ENCODE data around the gene FJX1.

The FJX1 gene

GRCh38 chr11:35609656-35610055 is 8.6 kb upstream of the FJX1 start:
- no peaks in the 10 kb centered on the region for H3K4me1 ChIP-seq (ENCODE audit: insufficient read depth, poor library complexity, severe bottlenecking)
- no peak for TF ChIP-seq CTCF (IDR thresholded peaks at IDR 0.05; ENCODE audit: poor library complexity, severe bottlenecking)
- ATAC-seq (ENCODE audit: low read depth): no peak
- no peaks in the 10 kb centered on the region for H3K36me3 ChIP-seq (ENCODE audit: low read depth)
- H3K4me3 ChIP-seq (ENCODE audit: severe bottlenecking): no peak overlapping the region
- DNase-seq (ENCODE audit: low spot score): no peak
- no peaks in the 10 kb centered on the region for H3K9me3 ChIP-seq (ENCODE audit: severe bottlenecking)
- no peak overlapping the region for H3K27ac ChIP-seq (ENCODE audit: poor library complexity, severe bottlenecking)
- no peaks in the 10 kb centered on the region for H3K27me3 ChIP-seq (ENCODE audit: insufficient read depth, poor library complexity, severe bottlenecking)

GRCh38 chr11:35610631-35611030 is 7.6 kb upstream of the FJX1 start:
- no peak overlapping the region for H3K27ac ChIP-seq (ENCODE audit: poor library complexity, severe bottlenecking)
- H3K4me3 ChIP-seq (ENCODE audit: severe bottlenecking): no peak overlapping the region
- H3K9me3 ChIP-seq (ENCODE audit: severe bottlenecking): no peaks in the 10 kb centered on the region
- no peaks in the 10 kb centered on the region for H3K4me1 ChIP-seq (ENCODE audit: insufficient read depth, poor library complexity, severe bottlenecking)
- no peak for DNase-seq (ENCODE audit: low spot score)
- no peaks in the 10 kb centered on the region for H3K27me3 ChIP-seq (ENCODE audit: insufficient read depth, poor library complexity, severe bottlenecking)
- no peak for ATAC-seq (ENCODE audit: low read depth)
- TF ChIP-seq CTCF (IDR thresholded peaks at IDR 0.05; ENCODE audit: poor library complexity, severe bottlenecking): no peak
- no peaks in the 10 kb centered on the region for H3K36me3 ChIP-seq (ENCODE audit: low read depth)

- DNase-seq (ENCODE audit: low spot score): no peak
- H3K9me3 ChIP-seq (ENCODE audit: severe bottlenecking): no peaks in the 10 kb centered on the region
- TF ChIP-seq CTCF (IDR thresholded peaks at IDR 0.05; ENCODE audit: poor library complexity, severe bottlenecking): no peak
- no peaks in the 10 kb centered on the region for H3K27me3 ChIP-seq (ENCODE audit: insufficient read depth, poor library complexity, severe bottlenecking)
- H3K4me3 ChIP-seq (ENCODE audit: severe bottlenecking): no peak overlapping the region
- H3K4me1 ChIP-seq (ENCODE audit: insufficient read depth, poor library complexity, severe bottlenecking): peaks cover 10% of the 10 kb centered on the region
- H3K27ac ChIP-seq (ENCODE audit: poor library complexity, severe bottlenecking): no peak overlapping the region
- no peak for ATAC-seq (ENCODE audit: low read depth)
- H3K36me3 ChIP-seq (ENCODE audit: low read depth): no peaks in the 10 kb centered on the region
Measured at GRCh38 chr11:35611741-35612140, 6.5 kb upstream of the FJX1 start.

- H3K4me3 ChIP-seq (ENCODE audit: severe bottlenecking): no peak overlapping the region
- ATAC-seq (ENCODE audit: low read depth): no peak
- H3K27ac ChIP-seq (ENCODE audit: poor library complexity, severe bottlenecking): no peak overlapping the region
- no peaks in the 10 kb centered on the region for H3K36me3 ChIP-seq (ENCODE audit: low read depth)
- TF ChIP-seq CTCF (IDR thresholded peaks at IDR 0.05; ENCODE audit: poor library complexity, severe bottlenecking): no peak
- DNase-seq (ENCODE audit: low spot score): no peak
- H3K9me3 ChIP-seq (ENCODE audit: severe bottlenecking): no peaks in the 10 kb centered on the region
- no peaks in the 10 kb centered on the region for H3K27me3 ChIP-seq (ENCODE audit: insufficient read depth, poor library complexity, severe bottlenecking)
- peaks cover 17% of the 10 kb centered on the region for H3K4me1 ChIP-seq (ENCODE audit: insufficient read depth, poor library complexity, severe bottlenecking)
Measured at GRCh38 chr11:35614939-35615569, 3.2 kb upstream of the FJX1 start.

Measured in RWPE2 (cell line).